PFSK-1 (cell line): Measurements from ENCODE around the gene RPL12.

ENCODE experiments used
- POLR2AphosphoS5 ChIP-seq: IDR thresholded peaks from 2 replicates; pipeline ENCODE4 v1.6.1; 2012; ENCODE audit warnings: low read depth, mild to moderate bottlenecking, control low read depth, low read length, moderate library complexity
- REST ChIP-seq, 2 experiments: IDR thresholded peaks; 2 replicates each; pipeline versions ENCODE4 v1.6.1 to v1.8.0; 2011 to 2012; ENCODE audit warnings: low read depth in 2 of 2, low read length in 2 of 2, control low read depth in 1 of 2, inconsistent platforms in 1 of 2, mild to moderate bottlenecking in 1 of 2, moderate library complexity in 1 of 2; ENCODE audit not compliant: insufficient read depth in 1 of 2
- SIN3A ChIP-seq: IDR thresholded peaks from 2 replicates; pipeline ENCODE4 v1.6.1; 2012; ENCODE audit warnings: mild to moderate bottlenecking, low read length, moderate library complexity, borderline replicate concordance; ENCODE audit not compliant: insufficient read depth
- TAF1 ChIP-seq: IDR thresholded peaks from 2 replicates; pipeline ENCODE4 v1.6.1; 2012; ENCODE audit warnings: low read length, control low read depth, borderline replicate concordance; ENCODE audit not compliant: insufficient read depth

GRCh38 chr9:127479507-127480081, 28.4 kb upstream of the RPL12 start:
- TF ChIP-seq SIN3A, result no peak
- TF ChIP-seq TAF1, result no peak
- TF ChIP-seq REST (IDR thresholded peaks at IDR 0.05; ENCODE audit: insufficient read depth in 1 of 2, low read depth in 2 of 2, low read length in 2 of 2), result no peak
- TF ChIP-seq POLR2AphosphoS5, result no peak
